Measurements from ENCODE around the gene ADGRV1. TPM values are rescaled to one million over a fixed set of nuclear protein-coding genes. Genes with fewer than 3 reads are reported as not detected.

ADGRV1 gene
- polyA plus RNA-seq, 3 donors: 0.18 to 0.33 TPM; not detected in 1

- Mint-ChIP-seq H3K4me1 (peaks cover 8% of the 10 kb centered on the region), H3K36me3 (no peaks in the 10 kb centered on the region), H3K4me3 (no peak overlapping the region), H3K9me3 (no peaks in the 10 kb centered on the region), H3K27me3 (ENCODE audit: low read depth in 3 of 3) (peaks cover 0 to 1% (median 0%) of the 10 kb centered on the region in 3 donors), H3K27ac (no peak overlapping the region)
- intact Hi-C loops (cut with micrococcal nuclease): no loop called here
- no peaks in the 10 kb centered on the region for H4K20me1 ChIP-seq (ENCODE audit: insufficient read depth, low read length)
- TF ChIP-seq CTCF (IDR thresholded peaks at IDR 0.05): no peak
- H3K27me3 ChIP-seq (ENCODE audit: control insufficient read depth in 2 of 2, insufficient read depth in 2 of 2, low read length in 2 of 2): no peaks in the 10 kb centered on the region
- H3K4me2 ChIP-seq (replicated peaks; ENCODE audit: extremely low read depth, low read length, poor library complexity, severe bottlenecking): no peak overlapping the region
- H3K36me3 ChIP-seq (replicated peaks in 1 of 2; ENCODE audit: control insufficient read depth in 1 of 2, insufficient read depth in 2 of 2, low read length in 2 of 2): no peaks in the 10 kb centered on the region
- no peaks in the 10 kb centered on the region for H3K9me3 ChIP-seq (replicated peaks in 1 of 2; ENCODE audit: control insufficient read depth in 1 of 2, insufficient read depth in 1 of 2, low read length in 2 of 2)
- WGBS (ENCODE audit: insufficient coverage): 50% methylated on average over 2 of the region's 3 CpGs
- H3K4me3 ChIP-seq (replicated peaks in 1 of 3; ENCODE audit: low read depth in 2 of 3, low read length in 3 of 3): no peak overlapping the region
- no peak overlapping the region for H3K9ac ChIP-seq (ENCODE audit: insufficient read depth, low read length, poor library complexity, severe bottlenecking)
- no peaks in the 10 kb centered on the region for H3K79me2 ChIP-seq (ENCODE audit: insufficient read depth, low read length)
- DNase-seq: peak in 1 of 3 donors; percentile 34
- no peak overlapping the region for H3K27ac ChIP-seq (ENCODE audit: low read depth in 1 of 2, low read length in 2 of 2)
- H3K4me1 ChIP-seq (ENCODE audit: control insufficient read depth in 1 of 2, insufficient read depth in 2 of 2, low read length in 2 of 2): no peaks in the 10 kb centered on the region
- no peak overlapping the region for H2AFZ ChIP-seq (ENCODE audit: insufficient read depth, low read depth, low read length, poor library complexity, severe bottlenecking)
Measured at GRCh38 chr5:90871391-90871991, 312.9 kb downstream of the ADGRV1 start.

- H3K9me3 ChIP-seq (replicated peaks in 1 of 2; ENCODE audit: control insufficient read depth in 1 of 2, insufficient read depth in 1 of 2, low read length in 2 of 2): no peaks in the 10 kb centered on the region
- Mint-ChIP-seq H3K27ac (peak overlapping the region in 1 of 7 donors; percentile 35), H3K36me3 (no peaks in the 10 kb centered on the region), H3K9me3 (no peaks in the 10 kb centered on the region), H3K27me3 (ENCODE audit: low read depth in 3 of 3) (peaks cover 0 to 1% (median 0%) of the 10 kb centered on the region in 3 donors), H3K4me1 (peaks cover 12% of the 10 kb centered on the region), H3K4me3 (peak overlapping the region in 1 of 2 donors; percentile 32)
- no peak overlapping the region for H3K27ac ChIP-seq (ENCODE audit: low read depth in 1 of 2, low read length in 2 of 2)
- peaks cover 0 to under 1% of the 10 kb centered on the region in 2 donors for H3K4me1 ChIP-seq (ENCODE audit: control insufficient read depth in 1 of 2, insufficient read depth in 2 of 2, low read length in 2 of 2)
- no peaks in the 10 kb centered on the region for H3K27me3 ChIP-seq (ENCODE audit: control insufficient read depth in 2 of 2, insufficient read depth in 2 of 2, low read length in 2 of 2)
- intact Hi-C loops (cut with micrococcal nuclease): no loop called here
- H4K20me1 ChIP-seq (ENCODE audit: insufficient read depth, low read length): no peaks in the 10 kb centered on the region
- H3K4me2 ChIP-seq (replicated peaks; ENCODE audit: extremely low read depth, low read length, poor library complexity, severe bottlenecking): no peak overlapping the region
- no CpG with 5 or more reads among the region's 3 CpGs for WGBS (ENCODE audit: insufficient coverage)
- no peak for DNase-seq
- no peaks in the 10 kb centered on the region for H3K79me2 ChIP-seq (ENCODE audit: insufficient read depth, low read length)
- H3K4me3 ChIP-seq (replicated peaks in 1 of 3; ENCODE audit: low read depth in 2 of 3, low read length in 3 of 3): no peak overlapping the region
- no peak overlapping the region for H3K9ac ChIP-seq (ENCODE audit: insufficient read depth, low read length, poor library complexity, severe bottlenecking)
- H2AFZ ChIP-seq (ENCODE audit: insufficient read depth, low read depth, low read length, poor library complexity, severe bottlenecking): peak overlapping the region; percentile 8
- TF ChIP-seq CTCF (IDR thresholded peaks at IDR 0.05): no peak
- H3K36me3 ChIP-seq (replicated peaks in 1 of 2; ENCODE audit: control insufficient read depth in 1 of 2, insufficient read depth in 2 of 2, low read length in 2 of 2): no peaks in the 10 kb centered on the region
Measured at GRCh38 chr5:90873033-90873517, 314.5 kb downstream of the ADGRV1 start.

All from CD14-positive monocyte (primary cell).